MG63 (cell line): ENCODE measurements around the gene EGFLAM. TPM values are rescaled to one million over a fixed set of nuclear protein-coding genes. Genes with fewer than 3 reads are reported as not detected.

Source experiments
- DNase-seq: peaks from one replicate; pipeline ENCODE4 v3.0.0-alpha.2; 2020
- H3K27me3 ChIP-seq: fragments of 250-450 bp; sonication (Bioruptor Pico); 2 replicates; pipeline ENCODE4 v1.5.1; 2020; ENCODE audit warnings: mild to moderate bottlenecking, moderate library complexity
- H3K36me3 ChIP-seq: fragments of 250-450 bp; sonication (Bioruptor Pico); 2 replicates; pipeline ENCODE4 v1.5.1; 2020; ENCODE audit warnings: mild to moderate bottlenecking, moderate library complexity
- H3K4me3 ChIP-seq: fragments of 250-450 bp; sonication (Bioruptor Pico); 2 replicates; pipeline ENCODE4 v1.5.1; 2020; ENCODE audit warnings: mild to moderate bottlenecking, moderate library complexity
- H3K9me3 ChIP-seq: fragments of 250-450 bp; sonication (Bioruptor Pico); 2 replicates; pipeline ENCODE4 v1.5.1; 2020; ENCODE audit warnings: mild to moderate bottlenecking, moderate library complexity
- total RNA-seq: library from RNA; depleted of rRNA; stranded (reverse); fragments of >200 nt; shearing (Covaris generic); gene quantifications from 2 replicates; pipeline ENCODE4 v1.2.3, GENCODE V29; 2014; ENCODE audit warnings: low replicate concordance

The EGFLAM gene
- total RNA-seq, 1 experiment from 2014 or later = not detected

- no peak overlapping the region for H3K4me3 ChIP-seq
- no peaks in the 10 kb centered on the region for H3K9me3 ChIP-seq
- H3K27me3 ChIP-seq = peaks cover 43% of the 10 kb centered on the region
- no peak for DNase-seq
- no peaks in the 10 kb centered on the region for H3K36me3 ChIP-seq
These were observed 884 bp upstream of the EGFLAM start for GRCh38 chr5:38257308-38258041.

- Histone ChIP-seq H3K9me3 (no peaks in the 10 kb centered on the region), H3K4me3 (peak overlapping the region; percentile 47; the same call in 1 of the 2 replicates), H3K27me3 (peaks cover 44% of the 10 kb centered on the region), H3K36me3 (no peaks in the 10 kb centered on the region)
- DNase-seq = no peak
These were observed 379 bp upstream of the EGFLAM start for GRCh38 chr5:38258042-38258318.

GRCh38 chr5:38259062-38259808 lies 876 bp downstream of the EGFLAM start:
- Histone ChIP-seq H3K9me3 (no peaks in the 10 kb centered on the region), H3K36me3 (no peaks in the 10 kb centered on the region), H3K27me3 (peaks cover 48% of the 10 kb centered on the region), H3K4me3 (peak overlapping the region; percentile 47)
- no peak for DNase-seq

GRCh38 chr5:38259809-38260160 lies 1.4 kb downstream of the EGFLAM start:
- no peak for DNase-seq
- H3K27me3 ChIP-seq = peaks cover 49% of the 10 kb centered on the region
- no peaks in the 10 kb centered on the region for H3K36me3 ChIP-seq
- H3K9me3 ChIP-seq = no peaks in the 10 kb centered on the region
- no peak overlapping the region for H3K4me3 ChIP-seq

GRCh38 chr5:38263983-38264382 lies 5.6 kb downstream of the EGFLAM start:
- no peaks in the 10 kb centered on the region for H3K9me3 ChIP-seq
- H3K27me3 ChIP-seq = peaks cover 42% of the 10 kb centered on the region
- DNase-seq = no peak

GRCh38 chr5:38265546-38266179 lies 7.3 kb downstream of the EGFLAM start:
- peak; percentile 38 for DNase-seq
- Histone ChIP-seq H3K27me3 (peaks cover 26% of the 10 kb centered on the region), H3K4me3 (no peak overlapping the region), H3K9me3 (no peaks in the 10 kb centered on the region), H3K36me3 (no peaks in the 10 kb centered on the region)

More at GRCh38 chr5:38263983-38264382, 5.6 kb downstream of the EGFLAM start:
- Histone ChIP-seq H3K36me3 (no peaks in the 10 kb centered on the region), H3K4me3 (no peak overlapping the region)

- no peak for DNase-seq
- H3K27me3 ChIP-seq = peaks cover 19% of the 10 kb centered on the region
- H3K4me3 ChIP-seq = no peak overlapping the region
- H3K36me3 ChIP-seq = no peaks in the 10 kb centered on the region
- no peaks in the 10 kb centered on the region for H3K9me3 ChIP-seq
These were observed 9.0 kb downstream of the EGFLAM start for GRCh38 chr5:38267372-38267771.

GRCh38 chr5:38273626-38274025 lies 15.3 kb downstream of the EGFLAM start:
- H3K4me3 ChIP-seq = no peak overlapping the region
- H3K27me3 ChIP-seq = no peaks in the 10 kb centered on the region; the same call in 1 of the 2 replicates
- DNase-seq = no peak
- H3K9me3 ChIP-seq = peaks cover 6% of the 10 kb centered on the region
- H3K36me3 ChIP-seq = no peaks in the 10 kb centered on the region

GRCh38 chr5:38274370-38274769 lies 16.0 kb downstream of the EGFLAM start:
- H3K27me3 ChIP-seq = no peaks in the 10 kb centered on the region; the same call in 1 of the 2 replicates
- H3K4me3 ChIP-seq = no peak overlapping the region
- DNase-seq = no peak
- no peaks in the 10 kb centered on the region for H3K36me3 ChIP-seq
- H3K9me3 ChIP-seq = peaks cover 6% of the 10 kb centered on the region

GRCh38 chr5:38284384-38284783 lies 26.0 kb downstream of the EGFLAM start:
- H3K4me3 ChIP-seq = no peak overlapping the region

GRCh38 chr5:38285226-38285625 lies 26.9 kb downstream of the EGFLAM start:
- no peak overlapping the region for H3K4me3 ChIP-seq
- no peak for DNase-seq
- no peaks in the 10 kb centered on the region for H3K27me3 ChIP-seq
- no peaks in the 10 kb centered on the region for H3K36me3 ChIP-seq
- no peaks in the 10 kb centered on the region for H3K9me3 ChIP-seq

More at GRCh38 chr5:38284384-38284783, 26.0 kb downstream of the EGFLAM start:
- H3K27me3 ChIP-seq = no peaks in the 10 kb centered on the region; the same call in 1 of the 2 replicates
- no peak for DNase-seq
- no peaks in the 10 kb centered on the region for H3K9me3 ChIP-seq
- H3K36me3 ChIP-seq = no peaks in the 10 kb centered on the region

- no peak overlapping the region for H3K4me3 ChIP-seq
- no peaks in the 10 kb centered on the region for H3K9me3 ChIP-seq
- no peak for DNase-seq
- no peaks in the 10 kb centered on the region for H3K36me3 ChIP-seq
- H3K27me3 ChIP-seq = no peaks in the 10 kb centered on the region
These were observed 27.6 kb downstream of the EGFLAM start for GRCh38 chr5:38286002-38286401.

- Histone ChIP-seq H3K27me3 (no peaks in the 10 kb centered on the region), H3K9me3 (no peaks in the 10 kb centered on the region), H3K36me3 (no peaks in the 10 kb centered on the region), H3K4me3 (no peak overlapping the region)
- DNase-seq = no peak
These were observed 28.8 kb downstream of the EGFLAM start for GRCh38 chr5:38287124-38287523.

- no peaks in the 10 kb centered on the region for H3K36me3 ChIP-seq
- H3K27me3 ChIP-seq = no peaks in the 10 kb centered on the region
- no peak overlapping the region for H3K4me3 ChIP-seq
- no peak for DNase-seq
- no peaks in the 10 kb centered on the region for H3K9me3 ChIP-seq
These were observed 31.1 kb downstream of the EGFLAM start for GRCh38 chr5:38289457-38289856.

GRCh38 chr5:38290028-38290653 lies 31.8 kb downstream of the EGFLAM start:
- no peak for DNase-seq
- H3K36me3 ChIP-seq = no peaks in the 10 kb centered on the region
- H3K9me3 ChIP-seq = no peaks in the 10 kb centered on the region
- no peaks in the 10 kb centered on the region for H3K27me3 ChIP-seq
- no peak overlapping the region for H3K4me3 ChIP-seq

- H3K27me3 ChIP-seq = no peaks in the 10 kb centered on the region
- H3K36me3 ChIP-seq = no peaks in the 10 kb centered on the region
- peak; percentile 2 for DNase-seq
- no peak overlapping the region for H3K4me3 ChIP-seq
- H3K9me3 ChIP-seq = no peaks in the 10 kb centered on the region
These were observed 33.0 kb downstream of the EGFLAM start for GRCh38 chr5:38291355-38291754.

GRCh38 chr5:38292228-38292627 lies 33.9 kb downstream of the EGFLAM start:
- no peaks in the 10 kb centered on the region for H3K27me3 ChIP-seq
- no peaks in the 10 kb centered on the region for H3K36me3 ChIP-seq
- no peak overlapping the region for H3K4me3 ChIP-seq
- no peak for DNase-seq
- H3K9me3 ChIP-seq = no peaks in the 10 kb centered on the region
